Heart left ventricle (tissue), 13 donors: ENCODE data around the gene NCOA6.

Experiments used
- POLR2A ChIP-seq, 2 donors: fragments of 450-650 bp; IDR thresholded peaks; one replicate each; pipeline ENCODE4 v1.6.1; 2017; ENCODE audit warnings: antibody characterized with exemption in 2 of 2, mild to moderate bottlenecking in 2 of 2, moderate library complexity in 2 of 2
- TF ChIP-seq, protein P1 (sequence below), 12 donors: fragments of 200-600 bp; sonication (generic) in 4 of 12; IDR thresholded peaks; one replicate each; pipeline versions ENCODE4 v1.5.0 to v1.8.0; 2018 to 2022; ENCODE audit warnings: antibody characterized with exemption in 12 of 12, mild to moderate bottlenecking in 5 of 12
- donor health status: ischemic (EF 13 %, LVEDD 7.1; RV severe dilation, severe dysfunction).
- donor health status: DM: no; HTN: yes; CAD: no.
- donor health status: DM: no; HTN: no; CAD: no.
- donor health status: ischemic (EF 25% LVEDD 6.9; RV normal size, moderate dysfunction).
- donor health status: ischemic (EF 25% LVEDD 5.7; RV mildly dilated, moderate dysfunction).
- donor health status: ischemic (EF 35%, LVEDD 5.7; RV mildly dilated, moderate dysfunction).
- donor health status: nonischemic (EF 11% LVEDD 7.7; RV severe dilation, severe dysfunction).
- donor health status: DM: yes; HTN: yes; CAD: no.
- donor health status: PGD.
- donor health status: ischemic (EF 29% LVEDD 5.4; RV normal size, mild dysfunction).
- donor health status: nonischemic (EF 23%, LVEDD 6.1; RV moderate dilation, normal function).

- TF ChIP-seq, protein P1, sequence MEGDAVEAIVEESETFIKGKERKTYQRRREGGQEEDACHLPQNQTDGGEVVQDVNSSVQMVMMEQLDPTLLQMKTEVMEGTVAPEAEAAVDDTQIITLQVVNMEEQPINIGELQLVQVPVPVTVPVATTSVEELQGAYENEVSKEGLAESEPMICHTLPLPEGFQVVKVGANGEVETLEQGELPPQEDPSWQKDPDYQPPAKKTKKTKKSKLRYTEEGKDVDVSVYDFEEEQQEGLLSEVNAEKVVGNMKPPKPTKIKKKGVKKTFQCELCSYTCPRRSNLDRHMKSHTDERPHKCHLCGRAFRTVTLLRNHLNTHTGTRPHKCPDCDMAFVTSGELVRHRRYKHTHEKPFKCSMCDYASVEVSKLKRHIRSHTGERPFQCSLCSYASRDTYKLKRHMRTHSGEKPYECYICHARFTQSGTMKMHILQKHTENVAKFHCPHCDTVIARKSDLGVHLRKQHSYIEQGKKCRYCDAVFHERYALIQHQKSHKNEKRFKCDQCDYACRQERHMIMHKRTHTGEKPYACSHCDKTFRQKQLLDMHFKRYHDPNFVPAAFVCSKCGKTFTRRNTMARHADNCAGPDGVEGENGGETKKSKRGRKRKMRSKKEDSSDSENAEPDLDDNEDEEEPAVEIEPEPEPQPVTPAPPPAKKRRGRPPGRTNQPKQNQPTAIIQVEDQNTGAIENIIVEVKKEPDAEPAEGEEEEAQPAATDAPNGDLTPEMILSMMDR (IDR thresholded peaks at IDR 0.05) = no peak
- TF ChIP-seq POLR2A (IDR thresholded peaks at IDR 0.05) = no peak
These were observed 119.1 kb downstream of the NCOA6 start for GRCh38 chr20:34706302-34706875.
